ENCODE data around the gene SUSD4.

Gene SUSD4

GRCh38 chr1:223227031-223227430 lies 136.9 kb downstream of the SUSD4 start:
- DNase-seq = no peak

GRCh38 chr1:223226271-223226670 lies 137.7 kb downstream of the SUSD4 start:
- DNase-seq = no peak

GRCh38 chr1:223225481-223225880 lies 138.5 kb downstream of the SUSD4 start:
- DNase-seq = no peak

GRCh38 chr1:223225061-223225460 lies 138.9 kb downstream of the SUSD4 start:
- DNase-seq = no peak

- no peak for DNase-seq
Observed at GRCh38 chr1:223224465-223224864, 139.5 kb downstream of the SUSD4 start.

GRCh38 chr1:223223091-223223995 lies 140.6 kb downstream of the SUSD4 start:
- no peak for DNase-seq

- DNase-seq = no peak
Observed at GRCh38 chr1:223222377-223222776, 141.6 kb downstream of the SUSD4 start.

- DNase-seq = no peak
Observed at GRCh38 chr1:223221686-223222085, 142.3 kb downstream of the SUSD4 start.

- DNase-seq = no peak
Observed at GRCh38 chr1:223219846-223220610, 143.9 kb downstream of the SUSD4 start.

GRCh38 chr1:223219318-223219635 lies 144.7 kb downstream of the SUSD4 start:
- DNase-seq = no peak

- no peak for DNase-seq
Observed at GRCh38 chr1:223217781-223218180, 146.2 kb downstream of the SUSD4 start.

GRCh38 chr1:223216531-223217205 lies 147.3 kb downstream of the SUSD4 start:
- no peak for DNase-seq

- DNase-seq = no peak
Observed at GRCh38 chr1:223216074-223216473, 147.9 kb downstream of the SUSD4 start.

- no peak for DNase-seq
Observed at GRCh38 chr1:223215026-223215425, 148.9 kb downstream of the SUSD4 start.

GRCh38 chr1:223214261-223214807 lies 149.6 kb downstream of the SUSD4 start:
- no peak for DNase-seq

- DNase-seq = no peak
Observed at GRCh38 chr1:223212441-223212840, 151.5 kb downstream of the SUSD4 start.

GRCh38 chr1:223211323-223211985 lies 152.5 kb downstream of the SUSD4 start:
- DNase-seq = no peak

GRCh38 chr1:223210788-223211120 lies 153.2 kb downstream of the SUSD4 start:
- no peak for DNase-seq

- no peak for DNase-seq
Observed at GRCh38 chr1:223209992-223210787, 153.8 kb downstream of the SUSD4 start.

GRCh38 chr1:223209293-223209898 lies 154.6 kb downstream of the SUSD4 start:
- no peak for DNase-seq
